Measurements from ENCODE around the gene CACNA1H.

DNA sequence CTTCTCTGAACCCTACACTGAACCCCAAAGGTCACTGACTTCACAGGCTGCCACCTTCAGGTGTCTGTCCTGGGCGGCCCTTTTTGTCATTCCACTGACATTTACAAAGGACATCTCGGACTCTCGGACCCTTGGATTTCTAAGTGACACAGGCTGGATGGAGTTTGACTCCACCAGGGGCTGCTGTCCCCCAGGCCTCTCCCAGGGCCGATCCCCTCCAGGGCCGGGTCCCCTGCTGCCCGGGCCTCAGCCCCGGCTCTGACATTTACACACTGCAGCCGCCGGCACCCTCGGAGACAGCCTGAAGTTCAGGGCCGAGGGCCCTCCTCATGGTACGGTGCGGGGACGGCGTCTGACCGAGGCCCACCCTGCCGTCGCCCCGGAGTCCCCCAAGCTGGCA is 24.1 kb downstream of the CACNA1H start:
- TF ChIP-seq POLR2A (IDR thresholded peaks at IDR 0.05; ENCODE audit: low read depth) (no peak), EP300 (IDR thresholded peaks at IDR 0.05) (no peak)
- TF ChIP-seq, protein P1, sequence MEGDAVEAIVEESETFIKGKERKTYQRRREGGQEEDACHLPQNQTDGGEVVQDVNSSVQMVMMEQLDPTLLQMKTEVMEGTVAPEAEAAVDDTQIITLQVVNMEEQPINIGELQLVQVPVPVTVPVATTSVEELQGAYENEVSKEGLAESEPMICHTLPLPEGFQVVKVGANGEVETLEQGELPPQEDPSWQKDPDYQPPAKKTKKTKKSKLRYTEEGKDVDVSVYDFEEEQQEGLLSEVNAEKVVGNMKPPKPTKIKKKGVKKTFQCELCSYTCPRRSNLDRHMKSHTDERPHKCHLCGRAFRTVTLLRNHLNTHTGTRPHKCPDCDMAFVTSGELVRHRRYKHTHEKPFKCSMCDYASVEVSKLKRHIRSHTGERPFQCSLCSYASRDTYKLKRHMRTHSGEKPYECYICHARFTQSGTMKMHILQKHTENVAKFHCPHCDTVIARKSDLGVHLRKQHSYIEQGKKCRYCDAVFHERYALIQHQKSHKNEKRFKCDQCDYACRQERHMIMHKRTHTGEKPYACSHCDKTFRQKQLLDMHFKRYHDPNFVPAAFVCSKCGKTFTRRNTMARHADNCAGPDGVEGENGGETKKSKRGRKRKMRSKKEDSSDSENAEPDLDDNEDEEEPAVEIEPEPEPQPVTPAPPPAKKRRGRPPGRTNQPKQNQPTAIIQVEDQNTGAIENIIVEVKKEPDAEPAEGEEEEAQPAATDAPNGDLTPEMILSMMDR (IDR thresholded peaks at IDR 0.05) = no peak
